Suppressor macrophage (primary cell): ENCODE data around the gene NPC1L1.

Experiments used
- DNase-seq, 4 experiments: peaks; one replicate each; pipeline ENCODE4 v3.0.0-alpha.2; 2020 to 2022

Gene NPC1L1

GRCh38 chr7:44537442-44537841 is 3.7 kb downstream of the NPC1L1 start:
- DNase-seq = no peak

- DNase-seq = no peak
Observed at GRCh38 chr7:44536090-44536489, 5.0 kb downstream of the NPC1L1 start.

- DNase-seq = no peak
Observed at GRCh38 chr7:44535348-44536064, 5.6 kb downstream of the NPC1L1 start.

- DNase-seq = peak; percentile 57 to 74 (median 66)
Observed at GRCh38 chr7:44534501-44534900, 6.6 kb downstream of the NPC1L1 start.

- no peak for DNase-seq
Observed at GRCh38 chr7:44534087-44534486, 7.0 kb downstream of the NPC1L1 start.

- DNase-seq = no peak
Observed at GRCh38 chr7:44533301-44534055, 7.7 kb downstream of the NPC1L1 start.

- no peak for DNase-seq
Observed at GRCh38 chr7:44531421-44532380, 9.4 kb downstream of the NPC1L1 start.

GRCh38 chr7:44530990-44531389 is 10.1 kb downstream of the NPC1L1 start:
- no peak for DNase-seq

- DNase-seq = no peak
Observed at GRCh38 chr7:44524811-44525388, 16.2 kb downstream of the NPC1L1 start.

GRCh38 chr7:44522315-44522714 is 18.8 kb downstream of the NPC1L1 start:
- no peak for DNase-seq

- DNase-seq = no peak
Observed at GRCh38 chr7:44521347-44522095, 19.6 kb downstream of the NPC1L1 start.

GRCh38 chr7:44520574-44520973 is 20.6 kb downstream of the NPC1L1 start:
- no peak for DNase-seq

GRCh38 chr7:44519546-44519945 is 21.6 kb downstream of the NPC1L1 start:
- DNase-seq = no peak

GRCh38 chr7:44518761-44519160 is 22.4 kb downstream of the NPC1L1 start:
- no peak for DNase-seq

- no peak for DNase-seq
Observed at GRCh38 chr7:44517175-44517574, 24.0 kb downstream of the NPC1L1 start.

- peak; percentile 3 to 37 (median 16) for DNase-seq
Observed at GRCh38 chr7:44515590-44516268, 25.4 kb downstream of the NPC1L1 start.

- DNase-seq = no peak
Observed at GRCh38 chr7:44512736-44513135, 28.4 kb downstream of the NPC1L1 start.

GRCh38 chr7:44511863-44512468 is 29.2 kb downstream of the NPC1L1 start:
- no peak for DNase-seq

GRCh38 chr7:44511236-44511635 is 29.9 kb downstream of the NPC1L1 start:
- DNase-seq = no peak

- DNase-seq = peak; percentile 43 to 72 (median 60)
Observed at GRCh38 chr7:44508328-44509030, 32.7 kb downstream of the NPC1L1 start.
